ENCODE measurements around the gene APOA4.

Gene APOA4

GRCh38 chr11:116798368-116798767 is 24.7 kb downstream of the APOA4 start:
- FAIRE-seq, result no peak

GRCh38 chr11:116797816-116798215 is 25.3 kb downstream of the APOA4 start:
- no peak for FAIRE-seq

GRCh38 chr11:116796548-116796947 is 26.6 kb downstream of the APOA4 start:
- no peak for FAIRE-seq

GRCh38 chr11:116794851-116795250 is 28.3 kb downstream of the APOA4 start:
- no peak for FAIRE-seq

GRCh38 chr11:116793772-116794097 is 29.4 kb downstream of the APOA4 start:
- no peak for FAIRE-seq

- no peak for FAIRE-seq
These were observed 30.0 kb downstream of the APOA4 start for GRCh38 chr11:116792869-116793771.

- no peak for FAIRE-seq
These were observed 30.8 kb downstream of the APOA4 start for GRCh38 chr11:116792144-116792868.

GRCh38 chr11:116791813-116792143 is 31.3 kb downstream of the APOA4 start, which contains the start of gene APOA5:
TSS of gene APOA5 (minus strand) at chr11:116791879. CDS start at chr11:116791860, 19 bp downstream.
- no peak for FAIRE-seq

- no peak for FAIRE-seq
These were observed 31.9 kb downstream of the APOA4 start for GRCh38 chr11:116791002-116791812.

GRCh38 chr11:116790167-116791001 is 32.7 kb downstream of the APOA4 start:
- FAIRE-seq, result no peak

- FAIRE-seq, result no peak
These were observed 34.1 kb downstream of the APOA4 start for GRCh38 chr11:116788975-116789374.

- FAIRE-seq, result no peak
These were observed 34.6 kb downstream of the APOA4 start for GRCh38 chr11:116788534-116788933.

GRCh38 chr11:116787786-116788486 is 35.2 kb downstream of the APOA4 start, which contains the start of gene ZPR1:
TSS of gene ZPR1 (minus strand) at chr11:116788023. CDS start at chr11:116787990, 33 bp downstream.
- FAIRE-seq, result no peak

GRCh38 chr11:116787436-116787785 is 35.7 kb downstream of the APOA4 start:
- FAIRE-seq, result no peak

- FAIRE-seq, result no peak
These were observed 36.1 kb downstream of the APOA4 start for GRCh38 chr11:116786966-116787365.

- no peak for FAIRE-seq
These were observed 36.8 kb downstream of the APOA4 start for GRCh38 chr11:116786326-116786725.

- FAIRE-seq, result no peak
These were observed 40.4 kb downstream of the APOA4 start for GRCh38 chr11:116782728-116783127.

GRCh38 chr11:116778556-116778955 is 44.5 kb downstream of the APOA4 start:
- FAIRE-seq, result no peak

GRCh38 chr11:116777056-116777455 is 46.0 kb downstream of the APOA4 start:
- FAIRE-seq, result no peak

GRCh38 chr11:116776522-116776984 is 46.6 kb downstream of the APOA4 start:
- FAIRE-seq, result no peak

- no peak for FAIRE-seq
These were observed 47.1 kb downstream of the APOA4 start for GRCh38 chr11:116775975-116776374.

GRCh38 chr11:116774661-116775060 is 48.4 kb downstream of the APOA4 start:
- FAIRE-seq, result no peak

All from islet of Langerhans (tissue), 1 donor.